ENCODE measurements around the gene TXLNG. TPM values are rescaled to one million over a fixed set of nuclear protein-coding genes. Genes with fewer than 3 reads are reported as not detected.

The TXLNG gene
- total and polyA plus RNA-seq, 2 donors (not counting 1 experiment from before 2014, with no cell fraction given) = 12.5 to 13.1 TPM

DNA sequence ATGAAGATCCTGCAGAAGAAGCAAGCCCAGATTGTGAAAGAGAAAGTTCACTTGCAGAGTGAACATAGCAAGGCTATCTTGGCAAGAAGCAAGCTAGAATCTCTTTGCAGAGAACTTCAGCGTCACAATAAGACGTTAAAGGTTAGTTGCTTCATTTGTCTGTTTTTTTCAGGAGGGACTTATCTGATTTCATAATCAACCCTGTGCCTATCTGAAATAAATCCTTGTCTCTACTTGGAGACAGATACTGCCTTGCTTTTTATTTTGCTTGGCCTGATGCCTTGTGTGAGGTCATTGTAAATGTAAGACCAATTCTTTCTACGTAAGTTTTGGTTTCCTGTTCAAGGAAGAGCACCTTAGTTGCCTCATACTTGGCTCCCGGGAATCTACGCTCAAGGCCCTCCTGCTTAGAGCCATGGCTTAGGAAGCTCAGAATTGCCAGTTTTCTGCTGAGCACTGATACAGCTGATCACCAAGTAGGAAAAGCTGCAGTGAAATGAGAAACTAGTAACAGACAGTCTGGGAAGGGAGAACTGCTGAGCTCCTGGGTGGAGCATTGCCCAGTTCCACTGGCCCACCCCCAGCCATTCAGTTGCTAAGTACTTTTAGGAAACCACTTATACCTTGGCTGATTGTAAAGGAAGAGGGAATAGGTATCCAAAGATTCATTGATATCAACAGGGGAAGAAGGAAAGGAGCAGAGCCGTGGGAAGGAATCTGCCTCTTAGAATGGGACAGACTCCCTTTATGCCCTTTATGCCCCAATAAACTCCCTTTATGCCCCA lies 42.0 kb downstream of the TXLNG start:
- CTCF ChIA-PET = interaction anchor here (0.7 to 5.8 kb wide), 4 partner anchors 55 to 218 kb away, joined by 3 to 90 read pairs (median 4); no protein-coding TSS in a partner anchor
- no peaks in the 10 kb centered on the region for H4K20me1 ChIP-seq (ENCODE audit: control insufficient read depth, insufficient read depth, low read length, poor library complexity, severe bottlenecking)
- peaks cover 0 to 6% of the 10 kb centered on the region in 2 experiments for H3K36me3 ChIP-seq (replicated peaks in 1 of 2; ENCODE audit: control extremely low read depth in 1 of 2, control insufficient read depth in 1 of 2, extremely low read depth in 1 of 2, insufficient read depth in 2 of 2, low read length in 1 of 2)
- no peaks in the 10 kb centered on the region for H3K4me1 ChIP-seq (ENCODE audit: control insufficient read depth in 2 of 2, insufficient read depth in 2 of 2, low read length in 2 of 2)
- no peak overlapping the region for H3K4me3 Mint-ChIP-seq
- no peaks in the 10 kb centered on the region for H3K27me3 ChIP-seq (replicated peaks in 1 of 4; ENCODE audit: control extremely low read depth in 1 of 4, control insufficient read depth in 3 of 4, insufficient read depth in 4 of 4, low read length in 3 of 4)
- POLR2A ChIA-PET = no interaction called here
- intact Hi-C loops (cut with micrococcal nuclease) = no loop called here
- no peak overlapping the region for H3K27ac ChIP-seq (ENCODE audit: low read length in 2 of 2)
- DNase-seq = no peak
- H3K79me2 ChIP-seq (ENCODE audit: control insufficient read depth, insufficient read depth, low read length) = no peaks in the 10 kb centered on the region
- H3K4me1 Mint-ChIP-seq = no peaks in the 10 kb centered on the region
- no peaks in the 10 kb centered on the region for H3K9me3 Mint-ChIP-seq (ENCODE audit: insufficient read depth)
- no peak for ATAC-seq (ENCODE audit: low read depth)
- no peak overlapping the region for H3K27ac Mint-ChIP-seq
- WGBS (ENCODE audit: insufficient coverage) = 100% methylated on average over 2 of the region's 6 CpGs
- no peak overlapping the region for H3K4me3 ChIP-seq (ENCODE audit: control extremely low read depth in 1 of 5, extremely low read depth in 1 of 5, insufficient read depth in 1 of 5, low read depth in 2 of 5, low read length in 4 of 5)
- H3K9ac ChIP-seq (ENCODE audit: low read length) = no peak overlapping the region
- H3K27me3 Mint-ChIP-seq = no peaks in the 10 kb centered on the region
- H3K9me3 ChIP-seq (ENCODE audit: control extremely low read depth in 1 of 3, control insufficient read depth in 2 of 3, insufficient read depth in 1 of 3, low read length in 2 of 3) = no peaks in the 10 kb centered on the region
- TF ChIP-seq, protein P1, sequence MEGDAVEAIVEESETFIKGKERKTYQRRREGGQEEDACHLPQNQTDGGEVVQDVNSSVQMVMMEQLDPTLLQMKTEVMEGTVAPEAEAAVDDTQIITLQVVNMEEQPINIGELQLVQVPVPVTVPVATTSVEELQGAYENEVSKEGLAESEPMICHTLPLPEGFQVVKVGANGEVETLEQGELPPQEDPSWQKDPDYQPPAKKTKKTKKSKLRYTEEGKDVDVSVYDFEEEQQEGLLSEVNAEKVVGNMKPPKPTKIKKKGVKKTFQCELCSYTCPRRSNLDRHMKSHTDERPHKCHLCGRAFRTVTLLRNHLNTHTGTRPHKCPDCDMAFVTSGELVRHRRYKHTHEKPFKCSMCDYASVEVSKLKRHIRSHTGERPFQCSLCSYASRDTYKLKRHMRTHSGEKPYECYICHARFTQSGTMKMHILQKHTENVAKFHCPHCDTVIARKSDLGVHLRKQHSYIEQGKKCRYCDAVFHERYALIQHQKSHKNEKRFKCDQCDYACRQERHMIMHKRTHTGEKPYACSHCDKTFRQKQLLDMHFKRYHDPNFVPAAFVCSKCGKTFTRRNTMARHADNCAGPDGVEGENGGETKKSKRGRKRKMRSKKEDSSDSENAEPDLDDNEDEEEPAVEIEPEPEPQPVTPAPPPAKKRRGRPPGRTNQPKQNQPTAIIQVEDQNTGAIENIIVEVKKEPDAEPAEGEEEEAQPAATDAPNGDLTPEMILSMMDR (IDR thresholded peaks at IDR 0.05) = no peak
- TF ChIP-seq EZH2 (IDR thresholded peaks at IDR 0.05; ENCODE audit: borderline replicate concordance, insufficient read depth, low read depth, low read length, poor library complexity, severe bottlenecking) = no peak
- H2AFZ ChIP-seq (ENCODE audit: insufficient read depth, low read depth, low read length, poor library complexity, severe bottlenecking) = no peak overlapping the region
- no peak overlapping the region for H3K4me2 ChIP-seq (replicated peaks; ENCODE audit: low read depth, low read length, poor library complexity, severe bottlenecking)

GRCh38 chrX:16832301-16832700 lies 46.0 kb downstream of the TXLNG start:
- intact Hi-C loops (cut with micrococcal nuclease) = no loop called here
- H4K20me1 ChIP-seq (ENCODE audit: control insufficient read depth, insufficient read depth, low read length, poor library complexity, severe bottlenecking) = no peaks in the 10 kb centered on the region
- no peaks in the 10 kb centered on the region for H3K27me3 Mint-ChIP-seq
- H3K27ac Mint-ChIP-seq = peak overlapping the region; percentile 32
- no peak overlapping the region for H3K4me3 ChIP-seq (ENCODE audit: control extremely low read depth in 1 of 5, extremely low read depth in 1 of 5, insufficient read depth in 1 of 5, low read depth in 2 of 5, low read length in 4 of 5)
- no peaks in the 10 kb centered on the region for H3K4me1 ChIP-seq (ENCODE audit: control insufficient read depth in 2 of 2, insufficient read depth in 2 of 2, low read length in 2 of 2)
- CTCF ChIA-PET = interaction anchor here (0.6 kb wide), 1 partner anchor 213 kb away, joined by 3 read pairs; no protein-coding TSS in a partner anchor
- DNase-seq (no peak), ATAC-seq (ENCODE audit: low read depth) (no peak)
- peaks cover 0 to 2% of the 10 kb centered on the region in 2 experiments for H3K36me3 ChIP-seq (replicated peaks in 1 of 2; ENCODE audit: control extremely low read depth in 1 of 2, control insufficient read depth in 1 of 2, extremely low read depth in 1 of 2, insufficient read depth in 2 of 2, low read length in 1 of 2)
- H3K27me3 ChIP-seq (replicated peaks in 1 of 4; ENCODE audit: control extremely low read depth in 1 of 4, control insufficient read depth in 3 of 4, insufficient read depth in 4 of 4, low read length in 3 of 4) = no peaks in the 10 kb centered on the region
- no peaks in the 10 kb centered on the region for H3K4me1 Mint-ChIP-seq
- H2AFZ ChIP-seq (ENCODE audit: insufficient read depth, low read depth, low read length, poor library complexity, severe bottlenecking) = no peak overlapping the region
- TF ChIP-seq, protein P1 (IDR thresholded peaks at IDR 0.05) = no peak
- no peak for TF ChIP-seq EZH2 (IDR thresholded peaks at IDR 0.05; ENCODE audit: borderline replicate concordance, insufficient read depth, low read depth, low read length, poor library complexity, severe bottlenecking)
- no peaks in the 10 kb centered on the region for H3K9me3 Mint-ChIP-seq (ENCODE audit: insufficient read depth)
- no peaks in the 10 kb centered on the region for H3K9me3 ChIP-seq (ENCODE audit: control extremely low read depth in 1 of 3, control insufficient read depth in 2 of 3, insufficient read depth in 1 of 3, low read length in 2 of 3)
- no peak overlapping the region for H3K4me3 Mint-ChIP-seq
- H3K9ac ChIP-seq (ENCODE audit: low read length) = no peak overlapping the region
- H3K27ac ChIP-seq (ENCODE audit: low read length in 2 of 2) = no peak overlapping the region
- POLR2A ChIA-PET = no interaction called here
- WGBS (ENCODE audit: insufficient coverage) = no CpG with 5 or more reads among the region's 5 CpGs
- no peak overlapping the region for H3K4me2 ChIP-seq (replicated peaks; ENCODE audit: low read depth, low read length, poor library complexity, severe bottlenecking)
- H3K79me2 ChIP-seq (ENCODE audit: control insufficient read depth, insufficient read depth, low read length) = no peaks in the 10 kb centered on the region

Measured in B cell (primary cell).